Astrocyte (in vitro differentiated cells and primary cell): ENCODE measurements around the gene GTPBP6. TPM values are rescaled to one million over a fixed set of nuclear protein-coding genes. Genes with fewer than 3 reads are reported as not detected.

Source experiments
- DNase-seq: peaks from one replicate; pipeline ENCODE4 v3.0.0-alpha.2; 2010; ENCODE audit warnings: low read depth
- FAIRE-seq: peaks from 2 replicates; lab custom pipeline; 2011; peaks lifted over from hg19 to GRCh38; lab: Jason Lieb, UNC
- H2AFZ ChIP-seq: 2 replicates; pipeline ENCODE4 v1.6.0; 2012; ENCODE audit warnings: low read depth, low read length, inconsistent platforms
- H3K27ac ChIP-seq: 2 replicates; pipeline ENCODE4 v1.5.1; 2011; ENCODE audit warnings: low read depth, low read length, inconsistent platforms
- H3K27me3 ChIP-seq: 2 replicates; pipeline ENCODE4 v1.6.0; 2011; ENCODE audit warnings: low read length, inconsistent platforms; ENCODE audit not compliant: insufficient read depth
- H3K36me3 ChIP-seq: 2 replicates; pipeline ENCODE4 v1.5.1; 2011; ENCODE audit warnings: low read length, inconsistent platforms; ENCODE audit not compliant: insufficient read depth
- H3K4me1 ChIP-seq: 2 replicates; pipeline ENCODE4 v1.5.1; 2011; ENCODE audit warnings: low read length, inconsistent platforms; ENCODE audit not compliant: insufficient read depth
- H3K4me2 ChIP-seq: 2 replicates; pipeline ENCODE4 v1.6.0; 2012; ENCODE audit warnings: low read length, inconsistent platforms
- H3K4me3 ChIP-seq: 2 replicates; pipeline ENCODE4 v1.5.1; 2011; ENCODE audit warnings: low read depth, mild to moderate bottlenecking, low read length, inconsistent platforms; ENCODE audit not compliant: insufficient read depth
- H3K79me2 ChIP-seq: 2 replicates; pipeline ENCODE4 v1.6.0; 2012; ENCODE audit warnings: mild to moderate bottlenecking, low read length, inconsistent platforms; ENCODE audit not compliant: insufficient read depth
- H3K9ac ChIP-seq: 2 replicates; pipeline ENCODE4 v1.6.0; 2012; ENCODE audit warnings: mild to moderate bottlenecking, low read length, inconsistent platforms
- H3K9me3 ChIP-seq: 2 replicates; pipeline ENCODE4 v1.5.1; 2012; ENCODE audit warnings: low read depth, mild to moderate bottlenecking, low read length, inconsistent platforms; ENCODE audit not compliant: insufficient read depth
- H4K20me1 ChIP-seq: 2 replicates; pipeline ENCODE4 v1.6.0; 2012; ENCODE audit warnings: low read length, inconsistent platforms; ENCODE audit not compliant: insufficient read depth
- H3K27ac Mint-ChIP-seq: one replicate; pipeline ENCODE4 v1.8.0; 2021; ENCODE audit warnings: mild to moderate bottlenecking, mixed read lengths; ENCODE audit not compliant: unreplicated experiment
- H3K27me3 Mint-ChIP-seq: one replicate; pipeline ENCODE4 v1.8.0; 2021; ENCODE audit warnings: low read depth, mixed read lengths; ENCODE audit not compliant: unreplicated experiment
- H3K36me3 Mint-ChIP-seq: one replicate; pipeline ENCODE4 v1.8.0; 2021; ENCODE audit warnings: low read depth, mixed read lengths; ENCODE audit not compliant: unreplicated experiment
- H3K4me1 Mint-ChIP-seq: one replicate; pipeline ENCODE4 v1.8.0; 2021; ENCODE audit warnings: low read depth, mixed read lengths; ENCODE audit not compliant: unreplicated experiment
- H3K4me3 Mint-ChIP-seq: one replicate; pipeline ENCODE4 v1.8.0; 2021; ENCODE audit warnings: mild to moderate bottlenecking, moderate library complexity, mixed read lengths; ENCODE audit not compliant: unreplicated experiment
- H3K9me3 Mint-ChIP-seq: one replicate; pipeline ENCODE4 v1.8.0; 2021; ENCODE audit warnings: mild to moderate bottlenecking, mixed read lengths; ENCODE audit not compliant: unreplicated experiment
- CTCF ChIP-seq: IDR thresholded peaks from 2 replicates; pipeline ENCODE4 v1.5.1; 2011; ENCODE audit warnings: low read depth, mild to moderate bottlenecking, inconsistent platforms, low read length, moderate library complexity; ENCODE audit not compliant: insufficient read depth
- EZH2 ChIP-seq: IDR thresholded peaks from 2 replicates; pipeline ENCODE4 v1.6.1; 2012; ENCODE audit warnings: mild to moderate bottlenecking, low read length, inconsistent platforms; ENCODE audit not compliant: insufficient read depth
- total RNA-seq: library from RNA; stranded (reverse); gene quantifications from 2 replicates; pipeline ENCODE4 v1.2.1, GENCODE V29; 2021

The GTPBP6 gene
- total RNA-seq, 1 donor from 2014 or later: 30.5 TPM

GRCh38 chrX:314781-315595 is 3.6 kb downstream of the GTPBP6 start:
- DNase-seq (no peak), FAIRE-seq (no peak)
- Histone ChIP-seq H3K4me1 (no peaks in the 10 kb centered on the region), H3K9ac (no peak overlapping the region), H3K4me2 (no peak overlapping the region), H3K27ac (no peak overlapping the region), H2AFZ (no peak overlapping the region), H3K79me2 (peaks cover 25% of the 10 kb centered on the region), H3K36me3 (peaks cover 8% of the 10 kb centered on the region), H3K9me3 (no peaks in the 10 kb centered on the region), H3K4me3 (no peak overlapping the region), H3K27me3 (no peaks in the 10 kb centered on the region), H4K20me1 (peaks cover 20% of the 10 kb centered on the region)
- Mint-ChIP-seq H3K36me3 (peaks cover 10% of the 10 kb centered on the region), H3K4me3 (no peak overlapping the region), H3K27me3 (no peaks in the 10 kb centered on the region), H3K27ac (no peak overlapping the region), H3K4me1 (no peaks in the 10 kb centered on the region), H3K9me3 (no peaks in the 10 kb centered on the region)
- TF ChIP-seq CTCF (no peak), EZH2 (no peak)

- H3K4me1 Mint-ChIP-seq: no peaks in the 10 kb centered on the region
- no peak for FAIRE-seq
Observed at GRCh38 chrX:314049-314448, 4.5 kb downstream of the GTPBP6 start.

More at GRCh38 chrX:314049-314448, 4.5 kb downstream of the GTPBP6 start:
- peaks cover 10% of the 10 kb centered on the region for H3K36me3 Mint-ChIP-seq
- no peak overlapping the region for H3K4me3 Mint-ChIP-seq
- Histone ChIP-seq H4K20me1 (peaks cover 20% of the 10 kb centered on the region), H3K9me3 (no peaks in the 10 kb centered on the region), H3K4me3 (no peak overlapping the region), H3K27me3 (no peaks in the 10 kb centered on the region), H3K4me2 (no peak overlapping the region), H3K36me3 (peaks cover 8% of the 10 kb centered on the region), H3K79me2 (peaks cover 15% of the 10 kb centered on the region), H3K27ac (no peak overlapping the region), H3K9ac (no peak overlapping the region), H2AFZ (no peak overlapping the region), H3K4me1 (no peaks in the 10 kb centered on the region)
- no peak overlapping the region for H3K27ac Mint-ChIP-seq
- no peaks in the 10 kb centered on the region for H3K27me3 Mint-ChIP-seq
- TF ChIP-seq CTCF (no peak), EZH2 (no peak)
- DNase-seq: no peak
- H3K9me3 Mint-ChIP-seq: no peaks in the 10 kb centered on the region
